Transverse colon (tissue), 4 donors: ENCODE measurements around the gene CAMTA1. TPM values are rescaled to one million over a fixed set of nuclear protein-coding genes. Genes with fewer than 3 reads are reported as not detected.

Experiments used
- DNase-seq: peaks from one replicate; pipeline ENCODE4 v3.0.0-alpha.2; 2019
- H3K27ac ChIP-seq, 4 donors: fragments of 200-600 bp; sonication (generic); 2 replicates each; pipeline ENCODE4 v1.5.1; 2016 to 2018; ENCODE audit warnings: inconsistent platforms in 4 of 4
- H3K27me3 ChIP-seq: fragments of 200-600 bp; sonication (generic); 2 replicates; pipeline ENCODE4 v1.5.1; 2017; ENCODE audit warnings: inconsistent platforms
- H3K36me3 ChIP-seq, 4 donors: fragments of 200-600 bp; sonication (generic); 2 replicates each; pipeline ENCODE4 v1.5.1; 2017 to 2019; ENCODE audit warnings: inconsistent platforms in 4 of 4
- H3K4me1 ChIP-seq, 4 donors: fragments of 200-600 bp; sonication (generic); 2 replicates each; pipeline ENCODE4 v1.5.1; 2017 to 2020; ENCODE audit warnings: inconsistent platforms in 4 of 4
- H3K4me3 ChIP-seq, 4 donors: fragments of 200-600 bp; sonication (generic); 1 replicate in 1 of 4; 2 replicates in 3 of 4; pipeline versions ENCODE4 v1.5.1 to v1.6.1; 2017 to 2019; ENCODE audit warnings: inconsistent platforms in 4 of 4
- H3K9me3 ChIP-seq, 2 donors: fragments of 200-600 bp; sonication (generic); 2 replicates each; pipeline ENCODE4 v1.5.1; 2017 to 2019; ENCODE audit warnings: inconsistent platforms in 2 of 2
- EP300 ChIP-seq: sonication (generic); formaldehyde crosslinking; IDR thresholded peaks from one replicate; pipeline ENCODE4 v1.6.1; 2017; ENCODE audit warnings: antibody characterized with exemption, low read depth
- POLR2A ChIP-seq: fragments of 450-650 bp; IDR thresholded peaks from one replicate; pipeline ENCODE4 v1.6.1; 2016; ENCODE audit warnings: antibody characterized with exemption, mild to moderate bottlenecking, moderate library complexity
- POLR2AphosphoS5 ChIP-seq, 3 donors: sonication (generic); formaldehyde crosslinking; IDR thresholded peaks; one replicate each; pipeline ENCODE4 v1.6.1; 2016; ENCODE audit warnings: antibody characterized with exemption in 3 of 3
- WGBS, 2 donors: methylation state at CpG; one replicate each; pipeline ENCODE4 v1.1.5; 2018; ENCODE audit warnings: low coverage in 1 of 2; 5-methylcytosine and 5-hydroxymethylcytosine counted together
- in situ Hi-C, 4 donors: fragments of 200-750 bp; cut with MboI; loops; one replicate each; pipeline versions ENCODE4 v1.15.0 to v1.15.1; 2017; ENCODE audit warnings: low sequenced_read_pairs in 3 of 4, low pct_ligation_motif_present in 1 of 4, low pct_unique_long_range_greater_than_20kb in 1 of 4
- intact Hi-C: fragments of 100-400 bp; cut with DNase I; formaldehyde crosslinking; loops from one replicate; pipeline ENCODE4 v1.15.1; 2023; ENCODE audit warnings: low total_unique reads
- total RNA-seq, 4 donors: library from RNA; depleted of rRNA; stranded (reverse); fragments of >200 nt; gene quantifications; one replicate each; pipeline ENCODE4 v1.1.0, GENCODE V29; 2016
- TF ChIP-seq, protein P1 (sequence below), 5 experiments: fragments of 200-600 bp in 3 of 5; fragments of 450-650 bp in 2 of 5; sonication (generic) in 3 of 5; IDR thresholded peaks; 1 replicate in 2 of 5; 2 replicates in 3 of 5; pipeline ENCODE4 v1.5.1; 2016 to 2017; ENCODE audit warnings: antibody characterized with exemption in 5 of 5, inconsistent platforms in 3 of 5, mild to moderate bottlenecking in 2 of 5, moderate library complexity in 1 of 5

The CAMTA1 gene
- total RNA-seq, 4 donors from 2014 or later = 93.8 to 268 (median 130) TPM

DNA sequence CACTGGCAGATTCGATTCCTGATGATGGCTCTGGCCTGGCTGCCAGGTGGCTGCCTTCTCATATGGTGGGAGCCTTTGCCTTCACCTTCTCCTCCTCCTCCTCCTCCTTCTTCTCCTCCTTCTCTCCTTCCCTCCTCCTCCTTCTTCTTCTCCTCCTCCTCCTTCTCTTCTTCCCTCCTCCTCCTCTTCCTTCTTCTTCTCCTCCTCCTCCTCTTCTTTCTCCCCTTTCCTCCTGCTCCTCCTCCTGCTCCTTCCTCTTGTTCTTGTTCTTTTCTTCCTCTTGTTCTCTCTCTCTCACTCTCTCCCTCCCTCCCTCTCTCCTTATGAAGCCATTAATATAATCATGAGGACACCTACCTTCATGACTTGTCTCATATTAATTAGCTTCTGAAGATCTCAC lies 278.7 kb downstream of the CAMTA1 start:
- no peak for DNase-seq
- no peaks in the 10 kb centered on the region for H3K4me1 ChIP-seq
- in situ Hi-C loops = loop anchor here in 3 of 4 donors (25.0 kb wide), 2 partner anchors 327 to 573 kb away; no protein-coding TSS in a partner anchor
- TF ChIP-seq, protein P1, sequence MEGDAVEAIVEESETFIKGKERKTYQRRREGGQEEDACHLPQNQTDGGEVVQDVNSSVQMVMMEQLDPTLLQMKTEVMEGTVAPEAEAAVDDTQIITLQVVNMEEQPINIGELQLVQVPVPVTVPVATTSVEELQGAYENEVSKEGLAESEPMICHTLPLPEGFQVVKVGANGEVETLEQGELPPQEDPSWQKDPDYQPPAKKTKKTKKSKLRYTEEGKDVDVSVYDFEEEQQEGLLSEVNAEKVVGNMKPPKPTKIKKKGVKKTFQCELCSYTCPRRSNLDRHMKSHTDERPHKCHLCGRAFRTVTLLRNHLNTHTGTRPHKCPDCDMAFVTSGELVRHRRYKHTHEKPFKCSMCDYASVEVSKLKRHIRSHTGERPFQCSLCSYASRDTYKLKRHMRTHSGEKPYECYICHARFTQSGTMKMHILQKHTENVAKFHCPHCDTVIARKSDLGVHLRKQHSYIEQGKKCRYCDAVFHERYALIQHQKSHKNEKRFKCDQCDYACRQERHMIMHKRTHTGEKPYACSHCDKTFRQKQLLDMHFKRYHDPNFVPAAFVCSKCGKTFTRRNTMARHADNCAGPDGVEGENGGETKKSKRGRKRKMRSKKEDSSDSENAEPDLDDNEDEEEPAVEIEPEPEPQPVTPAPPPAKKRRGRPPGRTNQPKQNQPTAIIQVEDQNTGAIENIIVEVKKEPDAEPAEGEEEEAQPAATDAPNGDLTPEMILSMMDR (IDR thresholded peaks at IDR 0.05) = no peak
- no peak for TF ChIP-seq POLR2A
- no peak for TF ChIP-seq EP300
- TF ChIP-seq POLR2AphosphoS5 (IDR thresholded peaks at IDR 0.05) = no peak
- 79% methylated on average over 1 of the region's 1 CpG; no CpG with 5 or more reads in 1 of the 2 donors for WGBS, 2 donors
- H3K4me3 ChIP-seq = no peak overlapping the region
- no peaks in the 10 kb centered on the region for H3K9me3 ChIP-seq
- intact Hi-C loops = no loop called here
- H3K27ac ChIP-seq = no peak overlapping the region
- no peaks in the 10 kb centered on the region for H3K36me3 ChIP-seq
- H3K27me3 ChIP-seq = peaks cover 6% of the 10 kb centered on the region

DNA sequence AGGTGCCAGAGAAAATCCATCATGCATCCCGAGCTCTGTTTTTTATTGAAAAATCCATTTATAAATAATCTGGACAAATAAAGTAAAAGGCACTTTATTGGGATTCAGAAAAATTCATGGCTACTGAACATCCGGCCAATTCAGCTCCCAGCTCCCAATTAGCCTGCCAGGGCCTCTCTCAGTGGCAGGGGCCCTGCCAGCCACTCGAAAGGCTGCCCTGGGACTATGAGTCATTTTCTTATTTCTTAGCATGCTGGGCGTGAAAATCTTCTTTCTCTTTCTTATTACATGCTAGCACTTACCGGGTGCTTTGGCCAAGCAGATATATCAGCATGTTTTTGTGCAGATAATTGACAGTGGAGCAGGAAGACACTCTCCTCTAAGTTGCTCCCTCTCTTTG lies 283.3 kb downstream of the CAMTA1 start:
- no peaks in the 10 kb centered on the region for H3K36me3 ChIP-seq
- H3K4me1 ChIP-seq = peaks cover 0 to 9% (median 5%) of the 10 kb centered on the region in 4 donors
- H3K9me3 ChIP-seq = no peaks in the 10 kb centered on the region
- intact Hi-C loops (no loop called here), in situ Hi-C loops (loop anchor here in 3 of 4 donors (25.0 kb wide), 2 partner anchors 331 to 569 kb away; no protein-coding TSS in a partner anchor)
- no peak overlapping the region for H3K27ac ChIP-seq
- DNase-seq = no peak
- 81% methylated on average over 4 to 5 of the region's 5 CpGs for WGBS, 2 donors
- no peak overlapping the region for H3K4me3 ChIP-seq
- peaks cover 16% of the 10 kb centered on the region for H3K27me3 ChIP-seq
- TF ChIP-seq POLR2A (no peak), EP300 (no peak), POLR2AphosphoS5 (IDR thresholded peaks at IDR 0.05) (no peak)

DNA sequence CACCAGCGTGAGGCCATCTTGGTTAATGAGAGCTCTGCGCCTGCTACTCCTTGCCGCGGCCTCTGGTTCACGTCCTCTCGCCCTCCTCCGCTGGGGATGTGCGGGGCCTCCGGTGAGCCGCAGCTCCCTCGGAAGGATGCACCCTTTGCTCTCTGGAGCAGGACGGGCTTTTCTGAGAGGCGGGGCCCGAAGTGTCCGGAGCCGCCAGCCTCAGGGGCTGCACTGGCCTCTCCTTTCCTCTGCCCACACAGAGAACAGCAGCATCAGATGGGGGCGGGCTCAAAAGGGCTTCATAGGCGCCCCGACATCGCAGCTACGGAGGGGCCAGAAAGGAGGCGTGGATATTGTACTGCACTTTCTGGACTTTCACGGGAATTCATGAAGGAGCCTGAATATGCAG lies 284.7 kb downstream of the CAMTA1 start:
- peaks cover 16% of the 10 kb centered on the region for H3K27me3 ChIP-seq
- no peaks in the 10 kb centered on the region for H3K9me3 ChIP-seq
- H3K4me3 ChIP-seq = peak overlapping the region in 2 of 4 donors; percentile 10 to 38
- H3K4me1 ChIP-seq = peaks cover 0 to 9% (median 5%) of the 10 kb centered on the region in 4 donors
- in situ Hi-C loops (loop anchor here in 3 of 4 donors (10.0 to 25.0 kb wide), 3 partner anchors 333 to 567 kb away; no protein-coding TSS in a partner anchor), intact Hi-C loops (loop anchor here (10.0 kb wide), 1 partner anchor 345 kb away; no protein-coding TSS in a partner anchor)
- WGBS, 2 donors = 15 to 24% methylated on average over 4 to 22 of the region's 23 CpGs
- H3K36me3 ChIP-seq = no peaks in the 10 kb centered on the region
- DNase-seq = no peak
- TF ChIP-seq POLR2AphosphoS5 (IDR thresholded peaks at IDR 0.05) (no peak), POLR2A (no peak), EP300 (no peak)
- TF ChIP-seq, protein P1 (IDR thresholded peaks at IDR 0.05) = no peak
- H3K27ac ChIP-seq = no peak overlapping the region

DNA sequence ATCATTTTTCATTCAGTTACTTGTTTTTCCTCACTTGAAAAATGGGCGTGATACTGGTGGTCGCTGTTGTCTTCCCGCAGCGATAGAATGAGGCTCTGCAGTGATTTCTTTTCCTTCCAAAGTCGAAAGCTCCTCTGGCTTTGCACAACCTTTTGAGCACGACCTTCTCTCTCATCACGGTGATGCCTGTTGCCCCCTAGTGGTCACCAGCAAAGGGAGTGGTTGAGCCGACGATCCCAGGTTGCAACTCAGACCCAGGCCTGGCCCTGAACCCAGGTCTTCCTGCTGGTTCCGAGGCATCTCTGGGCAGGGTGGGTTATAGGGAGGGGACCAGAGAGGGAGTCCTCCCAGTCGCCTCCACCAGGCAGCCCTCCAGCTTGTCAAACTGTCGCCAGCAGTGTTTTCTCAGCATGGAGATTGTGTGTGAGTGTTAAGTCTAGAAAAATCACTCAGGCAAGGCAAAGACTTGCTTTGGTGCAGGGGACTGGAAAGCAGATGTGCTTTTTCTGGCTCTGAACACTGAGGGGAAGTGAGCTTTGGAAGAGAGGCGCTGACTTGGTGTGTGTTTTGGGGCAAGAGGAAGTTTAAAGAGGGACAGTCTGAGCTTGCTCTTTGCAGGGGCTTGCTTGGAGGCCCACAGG lies 285.3 kb downstream of the CAMTA1 start:
- H3K4me3 ChIP-seq = peak overlapping the region in 2 of 4 donors; percentile 10 to 38
- in situ Hi-C loops (loop anchor here in 3 of 4 donors (10.0 to 25.0 kb wide), 3 partner anchors 333 to 567 kb away; no protein-coding TSS in a partner anchor), intact Hi-C loops (loop anchor here (10.0 kb wide), 1 partner anchor 346 kb away; no protein-coding TSS in a partner anchor)
- peaks cover 16% of the 10 kb centered on the region for H3K27me3 ChIP-seq
- H3K27ac ChIP-seq = no peak overlapping the region
- TF ChIP-seq EP300 = no peak
- TF ChIP-seq, protein P1 (IDR thresholded peaks at IDR 0.05) = peak; percentile 71 to 85 (median 81)
- no peaks in the 10 kb centered on the region for H3K36me3 ChIP-seq
- WGBS, 2 donors = 7% methylated on average over 5 to 13 of the region's 13 CpGs
- H3K9me3 ChIP-seq = no peaks in the 10 kb centered on the region
- DNase-seq = peak; percentile 57
- H3K4me1 ChIP-seq = peaks cover 0 to 9% (median 5%) of the 10 kb centered on the region in 4 donors
